ENCODE results near the gene FIP1L1.

Gene FIP1L1

DNA sequence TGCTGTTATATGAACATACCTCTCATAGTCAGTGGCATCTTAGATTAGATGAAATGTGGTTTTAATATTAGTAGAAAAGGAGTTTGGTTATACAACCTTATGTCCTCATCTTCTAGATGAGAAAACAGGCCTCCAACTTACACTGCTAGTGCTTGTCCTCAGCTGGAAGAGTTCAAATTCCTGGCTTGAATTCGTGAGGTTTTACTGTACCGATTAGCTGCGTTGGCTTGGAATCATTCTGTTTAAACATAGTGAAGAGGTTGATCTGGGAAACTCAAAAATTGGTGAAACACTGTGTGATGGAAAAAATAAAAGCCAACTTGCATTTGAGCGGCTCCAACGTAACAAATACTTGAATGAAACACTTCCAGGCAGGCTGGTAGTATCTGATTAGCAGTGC is 132.9 kb downstream of the FIP1L1 start:
- TF ChIP-seq, protein P1, sequence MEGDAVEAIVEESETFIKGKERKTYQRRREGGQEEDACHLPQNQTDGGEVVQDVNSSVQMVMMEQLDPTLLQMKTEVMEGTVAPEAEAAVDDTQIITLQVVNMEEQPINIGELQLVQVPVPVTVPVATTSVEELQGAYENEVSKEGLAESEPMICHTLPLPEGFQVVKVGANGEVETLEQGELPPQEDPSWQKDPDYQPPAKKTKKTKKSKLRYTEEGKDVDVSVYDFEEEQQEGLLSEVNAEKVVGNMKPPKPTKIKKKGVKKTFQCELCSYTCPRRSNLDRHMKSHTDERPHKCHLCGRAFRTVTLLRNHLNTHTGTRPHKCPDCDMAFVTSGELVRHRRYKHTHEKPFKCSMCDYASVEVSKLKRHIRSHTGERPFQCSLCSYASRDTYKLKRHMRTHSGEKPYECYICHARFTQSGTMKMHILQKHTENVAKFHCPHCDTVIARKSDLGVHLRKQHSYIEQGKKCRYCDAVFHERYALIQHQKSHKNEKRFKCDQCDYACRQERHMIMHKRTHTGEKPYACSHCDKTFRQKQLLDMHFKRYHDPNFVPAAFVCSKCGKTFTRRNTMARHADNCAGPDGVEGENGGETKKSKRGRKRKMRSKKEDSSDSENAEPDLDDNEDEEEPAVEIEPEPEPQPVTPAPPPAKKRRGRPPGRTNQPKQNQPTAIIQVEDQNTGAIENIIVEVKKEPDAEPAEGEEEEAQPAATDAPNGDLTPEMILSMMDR (IDR thresholded peaks at IDR 0.05; ENCODE audit: insufficient read depth, low read depth, low read length, missing control alignments) = no peak

More for the DNA sequence above, 132.9 kb downstream of the FIP1L1 start:
- DNase-seq (ENCODE audit: low read depth) = no peak
- H3K4me3 ChIP-seq (ENCODE audit: low read length) = no peak overlapping the region
